ENCODE data around the gene LITAFD.

Gene LITAFD

GRCh38 chr16:8920645-8921346 lies 38.6 kb downstream of the LITAFD start:
- no peak for DNase-seq (ENCODE audit: low read depth)

GRCh38 chr16:8921347-8921984 lies 39.3 kb downstream of the LITAFD start:
- DNase-seq (ENCODE audit: low read depth), result no peak

GRCh38 chr16:8923199-8923598 lies 41.0 kb downstream of the LITAFD start:
- no peak for DNase-seq (ENCODE audit: low read depth)

DNA sequence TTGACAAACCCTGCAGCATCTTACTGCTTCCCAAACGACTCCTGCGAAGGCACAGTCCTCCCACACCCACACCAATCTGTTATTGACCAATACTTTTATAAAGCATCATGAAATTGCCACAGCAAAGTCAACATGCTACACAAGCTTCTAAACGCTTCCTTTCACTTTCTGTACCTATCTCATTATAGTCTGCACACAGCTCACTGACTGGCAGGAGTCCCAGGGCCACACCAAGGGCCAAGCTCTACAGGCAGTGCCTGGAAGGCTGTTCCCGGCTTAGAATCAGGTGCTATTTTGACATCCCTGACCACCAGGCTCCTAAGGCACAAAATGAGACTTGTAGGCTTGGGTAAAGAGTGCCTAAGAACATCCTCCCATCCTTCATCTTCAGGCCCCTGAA lies 42.1 kb downstream of the LITAFD start:
- DNase-seq (ENCODE audit: low read depth), result no peak

DNA sequence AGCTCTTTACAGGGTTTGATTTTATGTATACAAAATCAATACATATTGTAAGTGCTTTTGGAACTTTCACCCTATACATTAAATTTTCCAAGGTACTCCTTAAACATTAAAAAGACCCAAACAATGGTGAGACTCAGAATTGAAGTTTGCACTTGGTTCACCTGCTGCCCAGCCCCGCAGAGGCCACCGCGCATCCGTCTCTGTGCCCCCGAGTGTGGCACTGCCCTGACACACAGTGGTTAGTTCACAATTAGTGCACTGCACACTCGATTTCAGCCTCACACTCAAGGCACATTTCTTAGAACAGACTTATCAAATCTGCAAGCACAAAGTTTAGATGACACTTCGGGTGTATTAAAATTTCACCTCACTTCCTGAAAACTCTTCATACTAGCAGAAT lies 43.3 kb downstream of the LITAFD start:
- no peak for DNase-seq (ENCODE audit: low read depth)

- DNase-seq (ENCODE audit: low read depth), result no peak
These were observed 44.7 kb downstream of the LITAFD start for GRCh38 chr16:8926827-8927226.

GRCh38 chr16:8928467-8928957 lies 46.4 kb downstream of the LITAFD start:
- DNase-seq (ENCODE audit: low read depth), result no peak

DNA sequence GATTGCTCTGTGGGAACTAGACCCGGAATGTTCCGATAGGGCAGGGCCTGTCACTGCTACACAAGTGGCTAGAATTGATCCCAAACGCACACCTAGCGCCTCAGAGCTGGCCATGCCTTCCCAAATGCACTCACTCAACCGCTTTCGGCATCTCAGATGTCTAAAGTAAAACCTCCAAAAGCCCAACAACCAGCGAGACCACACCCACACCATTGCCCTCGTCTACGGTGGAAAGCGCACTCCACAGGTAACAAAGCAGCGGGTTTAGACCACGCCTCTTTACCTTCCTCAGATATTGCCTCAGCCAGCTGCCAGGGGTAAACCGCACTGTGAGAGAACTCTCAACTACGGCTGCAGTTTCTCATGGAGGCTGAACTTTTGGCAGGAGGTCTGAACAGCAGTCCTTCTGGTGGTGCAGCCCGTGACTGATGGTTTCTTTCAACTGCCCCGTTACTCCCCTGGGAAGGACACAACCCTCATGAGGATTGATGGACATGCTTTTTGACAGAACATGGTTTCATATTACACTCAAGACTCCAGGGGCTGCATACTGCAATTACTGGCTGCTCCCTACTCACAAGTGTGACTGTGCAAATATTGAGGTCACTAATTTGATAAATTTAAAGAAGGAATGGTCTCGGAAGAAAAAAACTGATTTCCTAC lies 47.1 kb downstream of the LITAFD start:
- DNase-seq (ENCODE audit: low read depth), result no peak

GRCh38 chr16:8931859-8932258 lies 49.7 kb downstream of the LITAFD start:
- peak; percentile 40 for DNase-seq (ENCODE audit: low read depth)

GRCh38 chr16:8934601-8935000 lies 52.5 kb downstream of the LITAFD start:
- DNase-seq (ENCODE audit: low read depth), result no peak

Data from ELR (cell line).